GM19239 (cell line): ENCODE results near the gene AMBRA1.
A peak's percentile ranks its signal among the peaks of the same experiment; 100 is the strongest.

Experiments
- DNase-seq: peaks from one replicate; pipeline ENCODE4 v3.0.0; 2011; ENCODE audit warnings: low spot score; ENCODE audit not compliant: insufficient read length
- FAIRE-seq: peaks from 2 replicates; lab custom pipeline; 2011; peaks lifted over from hg19 to GRCh38; lab: Jason Lieb, UNC

AMBRA1 gene

DNA sequence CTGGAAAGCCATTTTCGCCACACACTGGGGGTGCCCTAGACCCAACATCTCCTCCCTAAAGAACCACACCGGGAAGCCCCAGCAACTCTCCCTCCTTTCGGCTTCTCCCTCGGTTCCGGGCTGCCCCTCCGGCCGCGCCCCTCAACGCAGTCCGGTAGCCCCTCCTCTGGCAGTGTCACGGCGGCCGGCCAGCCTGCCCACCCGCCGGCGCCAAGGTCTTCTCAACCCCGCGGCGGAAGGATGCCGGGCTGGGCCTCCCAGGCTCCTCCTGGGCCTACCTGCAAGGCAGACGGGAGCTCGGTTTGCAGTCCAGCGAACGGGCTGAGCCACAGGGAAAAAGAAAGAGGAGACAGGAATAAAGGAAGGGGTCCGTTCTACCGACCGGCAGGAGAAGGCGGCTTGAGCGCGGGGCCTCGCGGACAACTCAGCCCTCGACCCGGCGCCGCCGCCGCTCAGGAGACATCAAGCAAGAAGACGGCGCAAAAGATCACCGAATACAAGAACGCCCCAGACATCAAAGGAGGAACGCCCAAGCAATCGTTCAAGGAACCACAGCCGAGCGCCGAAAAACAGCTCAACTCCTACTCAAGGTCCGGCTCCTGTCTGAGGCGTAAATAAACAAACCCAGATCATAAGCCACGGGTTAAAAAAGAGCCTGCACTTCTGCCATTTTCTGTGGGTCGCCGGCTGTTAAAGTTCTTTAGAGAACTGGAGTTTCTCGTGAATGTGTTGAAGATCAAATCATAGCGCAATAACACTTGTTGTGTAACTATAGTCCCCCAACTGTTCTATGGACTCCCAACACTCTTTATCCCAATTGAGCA lies at the start of gene AMBRA1:
TSS of gene AMBRA1 (minus strand) at position 474 of the 824 bp plus-strand sequence. CDS start 45,643 bp downstream, outside the sequence.
- FAIRE-seq (peak; percentile 91), DNase-seq (peak; percentile 70)

- no peak for DNase-seq
- FAIRE-seq = no peak
Observed at GRCh38 chr11:46643531-46643930, 49.7 kb upstream of the AMBRA1 start.

DNA sequence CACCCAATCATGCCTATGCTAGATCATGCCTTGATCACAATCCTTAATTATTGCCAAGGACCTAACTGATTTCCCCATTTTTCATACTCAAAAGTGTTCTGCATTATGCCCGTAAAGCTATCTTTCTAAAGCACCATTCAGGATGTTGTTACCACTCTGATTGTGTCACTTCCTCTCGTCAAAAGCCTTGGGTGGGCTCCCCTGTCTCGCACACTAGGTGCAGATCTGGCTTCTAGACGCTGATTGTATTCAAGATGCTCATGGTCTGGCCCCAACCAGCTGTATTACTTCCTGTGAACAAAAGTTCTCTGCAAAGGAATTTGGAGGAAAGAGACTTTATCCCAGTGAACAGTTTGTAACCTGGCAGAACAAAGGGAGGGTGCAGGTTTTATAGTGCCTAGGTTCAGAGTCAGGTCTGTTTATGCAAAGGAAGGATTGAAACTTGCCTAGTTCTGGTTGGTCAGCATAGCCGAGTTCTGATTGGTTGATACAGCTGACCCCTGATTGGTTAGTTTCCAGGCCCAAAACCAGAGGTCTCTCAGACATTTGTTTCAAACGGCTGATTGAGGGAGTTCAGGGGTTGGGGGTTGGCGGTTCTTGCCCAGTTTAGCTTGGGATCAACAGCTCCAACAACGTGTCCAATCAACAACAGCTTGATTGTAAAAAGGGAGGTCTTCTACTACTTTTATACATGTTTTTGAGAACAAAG lies 49.0 kb upstream of the AMBRA1 start:
- FAIRE-seq = no peak
- DNase-seq = no peak

GRCh38 chr11:46641639-46642038 lies 47.8 kb upstream of the AMBRA1 start:
- FAIRE-seq (no peak), DNase-seq (no peak)

- DNase-seq (no peak), FAIRE-seq (no peak)
Observed at GRCh38 chr11:46640036-46640788, 46.4 kb upstream of the AMBRA1 start.

- FAIRE-seq (no peak), DNase-seq (no peak)
Observed at GRCh38 chr11:46639197-46639839, 45.5 kb upstream of the AMBRA1 start.

GRCh38 chr11:46637546-46637945 lies 43.7 kb upstream of the AMBRA1 start:
- DNase-seq = no peak
- FAIRE-seq = no peak

- DNase-seq = no peak
- FAIRE-seq = no peak
Observed at GRCh38 chr11:46635557-46636139, 41.8 kb upstream of the AMBRA1 start.

GRCh38 chr11:46633291-46634217 lies 39.7 kb upstream of the AMBRA1 start:
- no peak for FAIRE-seq
- no peak for DNase-seq

- DNase-seq = no peak
- FAIRE-seq = no peak
Observed at GRCh38 chr11:46632502-46632901, 38.7 kb upstream of the AMBRA1 start.

DNA sequence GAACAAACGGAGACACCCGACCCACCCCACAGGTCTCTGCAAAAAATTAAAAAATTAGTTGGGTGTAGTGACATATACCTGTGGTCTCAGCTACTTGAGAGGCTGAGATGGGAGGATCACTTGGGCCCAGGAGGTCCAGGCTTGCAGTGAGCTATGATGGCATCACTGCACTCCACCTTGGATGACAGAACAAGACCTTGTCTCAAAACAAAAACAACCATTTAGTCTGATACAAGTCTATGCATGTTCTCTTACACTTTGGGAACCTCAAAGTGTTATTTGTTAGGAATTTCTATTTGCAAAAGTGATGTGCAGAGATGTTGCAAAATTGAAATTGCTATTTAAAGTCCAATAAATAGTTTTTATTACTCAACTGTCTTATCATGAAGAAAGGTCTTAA lies 37.9 kb upstream of the AMBRA1 start:
- DNase-seq = no peak
- no peak for FAIRE-seq

- DNase-seq = no peak
- no peak for FAIRE-seq
Observed at GRCh38 chr11:46630237-46630636, 36.4 kb upstream of the AMBRA1 start.

DNA sequence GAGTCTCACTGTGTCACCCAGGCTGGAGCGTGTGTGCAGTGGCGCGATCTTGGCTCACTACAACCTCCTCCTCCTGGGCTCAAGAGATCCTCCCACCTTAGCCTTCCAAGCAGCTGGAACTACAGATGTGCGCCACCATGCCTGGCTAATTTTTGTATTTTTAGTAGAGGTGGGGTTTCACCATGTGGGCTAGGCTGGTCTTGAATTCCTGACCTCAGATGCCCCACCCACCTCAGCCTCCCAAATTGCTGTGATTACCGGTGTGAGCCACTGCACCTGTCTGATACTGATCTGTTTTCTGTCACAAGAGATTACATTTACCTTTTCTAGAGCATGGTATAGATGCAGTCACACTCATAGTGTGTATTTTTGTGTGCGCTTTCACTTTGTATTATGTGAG lies 35.1 kb upstream of the AMBRA1 start:
- no peak for DNase-seq
- no peak for FAIRE-seq

GRCh38 chr11:46625406-46625805 lies 31.6 kb upstream of the AMBRA1 start:
- FAIRE-seq (no peak), DNase-seq (no peak)

- no peak for DNase-seq
- FAIRE-seq = no peak
Observed at GRCh38 chr11:46618837-46619236, 25.0 kb upstream of the AMBRA1 start.

- DNase-seq = no peak
- FAIRE-seq = no peak
Observed at GRCh38 chr11:46617972-46618314, 24.1 kb upstream of the AMBRA1 start.

DNA sequence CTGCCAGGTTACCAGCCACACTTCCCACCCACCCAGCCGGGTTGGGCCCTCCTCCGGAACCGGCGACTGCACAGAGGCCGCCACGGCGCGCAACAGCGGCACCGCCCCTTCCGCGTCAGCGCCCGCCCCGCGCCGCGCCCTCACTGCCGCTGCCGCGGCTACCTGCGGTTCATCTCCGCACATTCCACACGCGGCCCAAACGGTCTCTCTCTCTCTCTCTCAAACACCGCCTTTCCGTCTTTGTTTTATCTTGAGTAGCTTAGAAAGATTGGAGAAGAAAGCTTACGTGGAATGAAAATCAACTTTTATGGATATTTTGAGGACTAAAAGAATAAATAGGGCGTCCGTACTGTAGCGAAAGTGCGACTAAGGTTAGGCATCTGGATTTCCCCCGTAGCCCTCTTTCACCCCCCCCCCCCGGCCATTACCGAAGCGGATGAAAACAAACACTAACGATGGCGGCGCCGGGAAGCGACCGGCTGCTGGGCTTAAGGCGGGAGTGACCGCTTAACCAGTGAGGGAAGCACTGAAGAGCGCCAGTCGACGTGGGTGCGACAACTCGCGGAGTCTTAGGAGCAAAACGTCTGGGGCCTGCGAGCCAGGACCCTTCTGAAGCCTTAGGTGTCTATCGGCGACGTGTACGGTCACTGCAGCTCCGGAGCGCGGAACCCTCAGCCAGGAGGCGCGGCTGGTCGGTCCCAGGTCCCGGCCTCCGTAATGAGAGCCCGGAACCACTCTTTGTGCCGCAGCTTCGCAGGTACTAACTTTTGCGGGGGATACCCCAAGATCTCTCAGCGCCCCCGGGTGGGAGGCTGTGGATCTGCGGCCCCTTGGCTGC lies 23.5 kb upstream of the AMBRA1 start, which contains the start of the genes ATG13 and HARBI1:
TSS of gene ATG13 (plus strand) at position 420 of the 838 bp plus-strand sequence. CDS start 26,739 bp downstream, outside the sequence.
TSS of gene HARBI1 (minus strand) at position 94 of the 838 bp plus-strand sequence. CDS start 990 bp downstream, outside the sequence.
- DNase-seq (peak; percentile 86), FAIRE-seq (peak; percentile 70)
